SK-MEL-5 (cell line): ENCODE measurements around the gene JAM3. TPM values are rescaled to one million over a fixed set of nuclear protein-coding genes. Genes with fewer than 3 reads are reported as not detected.

ENCODE experiments used
- DNase-seq: peaks from one replicate; pipeline ENCODE4 v3.0.0-alpha.2; 2016; ENCODE audit warnings: low read depth, low spot score
- in situ Hi-C: cut with HindIII; loops from 2 replicates; pipeline ENCODE4 v1.10.0; 2016; ENCODE audit warnings: low sequenced_read_pairs, high pct_unique_total_duplicates, low pct_unique_long_range_greater_than_20kb
- total RNA-seq: library from RNA; depleted of rRNA; stranded (reverse); fragments of >200 nt; shearing (Covaris generic); gene quantifications from 2 replicates; pipeline ENCODE4 v1.2.3, GENCODE V29; 2014

JAM3 gene
- total RNA-seq, 1 experiment from 2014 or later, result 72.2 TPM

DNA sequence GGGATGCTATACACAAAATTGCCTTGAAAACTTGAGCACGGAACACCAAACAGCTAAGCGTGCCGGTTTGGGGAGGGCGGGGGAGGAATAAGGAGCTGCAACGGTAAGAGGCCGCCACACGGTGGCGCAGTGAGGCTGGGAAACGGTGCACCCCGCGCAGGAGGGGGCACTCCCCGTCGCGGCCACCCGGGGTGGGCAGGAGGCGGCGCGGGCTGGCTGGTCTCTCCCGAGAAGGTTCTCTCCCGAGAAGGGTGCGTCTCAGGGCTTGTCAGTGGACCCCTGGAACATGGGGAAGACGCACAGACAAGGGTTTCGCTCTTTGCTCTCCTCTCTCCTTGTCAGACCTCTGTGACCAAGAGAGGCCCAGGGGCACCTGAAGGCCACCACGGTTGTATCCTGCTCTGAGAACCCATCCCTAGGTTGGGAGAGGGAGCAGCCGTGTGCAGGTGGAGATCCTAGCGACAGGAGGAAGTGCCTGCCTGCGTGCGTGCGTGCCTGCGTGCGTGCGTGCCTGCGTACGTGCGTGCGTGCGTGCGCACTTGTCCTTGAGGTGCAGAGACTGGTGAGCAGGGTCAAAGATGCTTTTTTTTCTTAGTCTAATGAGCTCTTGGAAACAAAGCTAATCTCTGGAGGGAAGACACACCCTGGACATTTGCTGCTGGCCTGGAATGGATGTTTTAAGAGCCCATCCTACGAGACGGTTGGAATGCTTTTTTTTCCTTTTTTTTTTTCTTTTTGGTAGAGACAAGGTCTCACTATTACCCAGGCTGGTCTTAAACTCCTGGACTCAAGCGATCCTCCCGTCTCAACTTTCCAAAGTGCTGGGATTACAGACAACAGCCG is 18.1 kb upstream of the JAM3 start:
- peak; percentile 56 for DNase-seq
- in situ Hi-C loops, result no loop called here

- in situ Hi-C loops, result no loop called here
- no peak for DNase-seq
Measured at GRCh38 chr11:134052395-134052987, 16.4 kb upstream of the JAM3 start.

DNA sequence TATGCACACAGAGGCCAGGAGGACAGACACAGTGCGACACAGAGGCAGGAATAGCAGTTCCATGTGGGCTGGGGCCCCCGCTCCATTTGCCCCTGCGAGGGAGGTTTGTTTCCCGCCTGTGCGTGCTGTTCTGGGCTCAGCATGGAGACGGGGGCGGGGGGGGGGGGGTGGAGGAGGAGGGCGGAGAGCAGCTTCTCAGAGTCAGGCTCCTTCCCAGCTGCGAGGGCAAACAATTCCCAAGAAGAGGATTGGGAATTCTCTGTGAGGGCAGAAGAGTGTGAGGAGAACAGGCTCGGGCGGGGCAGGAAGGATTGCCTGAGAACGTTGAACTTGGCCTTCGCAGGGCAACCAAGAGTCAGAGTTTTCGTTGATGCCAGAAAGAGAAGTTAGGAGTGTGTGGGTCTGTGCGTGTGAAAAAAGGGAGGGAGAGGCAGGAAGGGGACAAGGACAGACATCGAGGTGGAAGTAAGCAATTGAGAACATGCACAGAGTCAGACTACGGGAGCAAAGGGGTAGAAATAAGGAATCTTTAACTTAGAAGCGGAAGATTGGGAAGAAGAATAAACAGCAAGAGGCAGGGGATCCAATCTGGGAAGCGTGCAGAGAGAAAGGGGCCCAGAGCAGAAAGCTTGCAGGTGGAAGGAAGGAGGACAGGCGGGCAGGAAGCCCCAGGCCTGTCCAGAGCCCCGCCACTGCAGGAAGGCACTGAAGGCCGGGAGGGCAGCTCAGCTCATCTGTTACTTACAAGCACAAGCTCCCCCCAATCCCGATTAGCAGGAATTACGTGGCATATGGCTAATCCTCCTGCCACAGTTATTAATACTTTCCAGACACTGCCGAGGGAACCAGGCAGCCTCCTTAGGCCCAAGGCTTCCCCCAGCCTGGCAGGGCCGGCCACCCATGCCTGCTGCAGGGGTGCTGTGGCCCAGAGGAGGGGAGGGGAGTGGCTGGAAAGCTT is 15.6 kb upstream of the JAM3 start:
- in situ Hi-C loops, result no loop called here
- DNase-seq, result no peak

GRCh38 chr11:134055029-134055428 is 13.8 kb upstream of the JAM3 start:
- no peak for DNase-seq
- in situ Hi-C loops, result no loop called here

DNA sequence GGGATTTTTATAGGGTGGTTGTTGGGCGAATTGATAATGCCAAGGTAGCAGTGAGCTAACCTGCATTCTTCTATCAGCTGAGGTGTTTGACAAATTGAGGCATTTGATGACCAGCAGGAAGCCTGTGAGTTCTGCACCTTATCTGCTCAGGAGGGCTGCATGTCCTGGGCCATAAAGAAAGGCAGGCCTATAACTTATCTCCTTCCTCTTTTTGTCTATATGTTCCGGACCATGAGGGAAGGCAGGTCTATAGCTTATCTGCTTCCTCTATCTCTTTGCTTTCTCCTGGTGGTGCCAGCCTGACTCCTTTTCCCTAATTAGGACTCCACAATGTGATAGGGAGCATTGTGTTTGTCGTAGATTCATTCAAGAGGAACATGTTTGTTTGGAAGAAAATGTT is 8.6 kb upstream of the JAM3 start:
- DNase-seq, result no peak
- in situ Hi-C loops, result no loop called here

GRCh38 chr11:134062265-134063123 is 6.4 kb upstream of the JAM3 start:
- in situ Hi-C loops, result no loop called here
- no peak for DNase-seq

- in situ Hi-C loops, result no loop called here
- no peak for DNase-seq
Measured at GRCh38 chr11:134063124-134063495, 5.8 kb upstream of the JAM3 start.

- no peak for DNase-seq
- in situ Hi-C loops, result no loop called here
Measured at GRCh38 chr11:134063991-134064747, 4.7 kb upstream of the JAM3 start.

DNA sequence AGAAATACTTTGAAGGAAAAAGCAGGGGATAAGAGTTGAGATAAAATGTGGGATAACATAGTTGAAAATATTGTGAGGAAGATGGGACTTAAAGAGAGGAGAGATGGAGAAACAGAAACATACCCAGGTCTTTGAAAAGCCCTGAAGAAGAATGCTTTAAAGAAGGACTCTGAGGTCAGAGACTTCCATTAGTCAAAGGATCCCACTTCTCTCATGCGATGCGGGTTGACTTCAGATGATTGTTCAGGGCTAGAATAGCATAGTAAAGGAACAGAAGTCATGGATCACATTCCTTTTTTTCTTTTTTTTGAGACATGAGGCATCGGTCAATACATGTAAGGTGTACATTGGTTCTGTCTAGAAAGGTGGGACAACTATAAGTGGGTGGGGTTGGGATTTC is 3.5 kb upstream of the JAM3 start:
- in situ Hi-C loops, result no loop called here
- DNase-seq, result no peak

GRCh38 chr11:134066943-134067885 is 1.7 kb upstream of the JAM3 start:
- in situ Hi-C loops, result no loop called here
- no peak for DNase-seq

GRCh38 chr11:134069426-134070341 is 812 bp downstream of the JAM3 start:
- no peak for DNase-seq
- in situ Hi-C loops, result no loop called here

GRCh38 chr11:134070342-134070845 is 1.5 kb downstream of the JAM3 start:
- in situ Hi-C loops, result no loop called here
- DNase-seq, result peak; percentile 19

GRCh38 chr11:134071306-134071705 is 2.4 kb downstream of the JAM3 start:
- no peak for DNase-seq
- in situ Hi-C loops, result no loop called here

GRCh38 chr11:134071766-134072402 is 3.0 kb downstream of the JAM3 start:
- no peak for DNase-seq
- in situ Hi-C loops, result no loop called here
